Heart left ventricle (tissue), 13 donors: ENCODE data around the gene SNX18.

Experiments used
- CTCF ChIP-seq, 12 donors: fragments of 200-600 bp; sonication (generic) in 4 of 12; IDR thresholded peaks; one replicate each; pipeline versions ENCODE4 v1.5.0 to v1.8.0; 2018 to 2022; ENCODE audit warnings: antibody characterized with exemption in 12 of 12, mild to moderate bottlenecking in 5 of 12
- POLR2A ChIP-seq, 2 donors: fragments of 450-650 bp; IDR thresholded peaks; one replicate each; pipeline ENCODE4 v1.6.1; 2017; ENCODE audit warnings: antibody characterized with exemption in 2 of 2, mild to moderate bottlenecking in 2 of 2, moderate library complexity in 2 of 2
- donor health status: ischemic (EF 13 %, LVEDD 7.1; RV severe dilation, severe dysfunction).
- donor health status: DM: no; HTN: yes; CAD: no.
- donor health status: DM: no; HTN: no; CAD: no.
- donor health status: ischemic (EF 25% LVEDD 6.9; RV normal size, moderate dysfunction).
- donor health status: ischemic (EF 25% LVEDD 5.7; RV mildly dilated, moderate dysfunction).
- donor health status: ischemic (EF 35%, LVEDD 5.7; RV mildly dilated, moderate dysfunction).
- donor health status: nonischemic (EF 11% LVEDD 7.7; RV severe dilation, severe dysfunction).
- donor health status: DM: yes; HTN: yes; CAD: no.
- donor health status: PGD.
- donor health status: ischemic (EF 29% LVEDD 5.4; RV normal size, mild dysfunction).
- donor health status: nonischemic (EF 23%, LVEDD 6.1; RV moderate dilation, normal function).

DNA sequence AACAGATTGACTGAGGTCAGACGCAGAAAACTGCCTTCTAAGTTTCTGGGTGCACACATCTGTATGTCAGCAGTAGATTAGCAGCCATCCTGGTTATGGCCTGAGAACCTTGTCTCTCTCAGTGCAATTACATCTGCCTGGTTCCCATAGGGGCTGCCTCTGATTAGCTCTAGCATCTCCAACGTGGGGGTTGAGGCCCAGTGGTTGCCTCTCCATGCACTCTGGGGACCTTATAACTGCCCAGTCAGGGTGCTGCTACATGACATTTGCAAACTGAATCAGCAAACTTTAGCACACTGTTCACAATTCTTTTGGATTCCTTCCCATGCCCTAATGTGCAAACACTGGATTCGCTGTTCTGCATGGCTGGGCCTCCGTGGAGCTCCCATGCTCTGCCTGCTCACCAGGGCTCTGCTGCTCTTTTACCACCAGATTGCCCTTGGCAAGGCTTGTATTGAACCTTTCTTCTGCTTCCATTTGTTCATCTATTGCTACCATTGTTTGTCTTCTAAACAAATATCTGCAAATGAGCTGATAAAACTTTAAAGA lies 36.2 kb downstream of the SNX18 start:
- TF ChIP-seq CTCF (IDR thresholded peaks at IDR 0.05): no peak
- TF ChIP-seq POLR2A (IDR thresholded peaks at IDR 0.05): no peak
